ENCODE data around the gene GNG7.
A peak's percentile ranks its signal among the peaks of the same experiment; 100 is the strongest.
"Not testable (repeated sequence)": the region's sequence is repeated elsewhere in the genome, so short reads cannot be mapped to it uniquely, and the experiment has no call there.

GNG7 gene

GRCh38 chr19:2528675-2529101 lies 173.8 kb downstream of the GNG7 start:
- Histone ChIP-seq H3K79me2 (ENCODE audit: control insufficient read depth, insufficient read depth, low read length, unreplicated experiment) (no peaks in the 10 kb centered on the region), H3K27me3 (ENCODE audit: insufficient read depth, low read length) (no peaks in the 10 kb centered on the region), H3K4me1 (ENCODE audit: control insufficient read depth, insufficient read depth, low read length, unreplicated experiment) (peaks cover 44% of the 10 kb centered on the region), H2AFZ (ENCODE audit: low read length, unreplicated experiment) (no peak overlapping the region), H3K4me3 (ENCODE audit: low read depth, low read length) (no peak overlapping the region), H3K27ac (ENCODE audit: low read depth, low read length) (peak overlapping the region; percentile 88), H3K36me3 (ENCODE audit: insufficient read depth, low read length) (no peaks in the 10 kb centered on the region)

- H3K4me3 ChIP-seq (ENCODE audit: low read depth, low read length): no peak overlapping the region
- no peak overlapping the region for H2AFZ ChIP-seq (ENCODE audit: low read length, unreplicated experiment)
- H3K4me1 ChIP-seq (ENCODE audit: control insufficient read depth, insufficient read depth, low read length, unreplicated experiment): peaks cover 40% of the 10 kb centered on the region
- H3K79me2 ChIP-seq (ENCODE audit: control insufficient read depth, insufficient read depth, low read length, unreplicated experiment): no peaks in the 10 kb centered on the region
- no peaks in the 10 kb centered on the region for H3K27me3 ChIP-seq (ENCODE audit: insufficient read depth, low read length)
- H3K27ac ChIP-seq (ENCODE audit: low read depth, low read length): peak overlapping the region; percentile 37
- no peaks in the 10 kb centered on the region for H3K36me3 ChIP-seq (ENCODE audit: insufficient read depth, low read length)
Measured at GRCh38 chr19:2527686-2528085, 174.8 kb downstream of the GNG7 start.

- no peak overlapping the region for H3K4me3 ChIP-seq (ENCODE audit: low read depth, low read length)
- H2AFZ ChIP-seq (ENCODE audit: low read length, unreplicated experiment): no peak overlapping the region
- H3K79me2 ChIP-seq (ENCODE audit: control insufficient read depth, insufficient read depth, low read length, unreplicated experiment): no peaks in the 10 kb centered on the region
- H3K36me3 ChIP-seq (ENCODE audit: insufficient read depth, low read length): no peaks in the 10 kb centered on the region
- peak overlapping the region; percentile 37; the same call in 1 of the 2 replicates for H3K27ac ChIP-seq (ENCODE audit: low read depth, low read length)
- no peaks in the 10 kb centered on the region for H3K27me3 ChIP-seq (ENCODE audit: insufficient read depth, low read length)
- H3K4me1 ChIP-seq (ENCODE audit: control insufficient read depth, insufficient read depth, low read length, unreplicated experiment): peaks cover 35% of the 10 kb centered on the region
Measured at GRCh38 chr19:2527171-2527570, 175.3 kb downstream of the GNG7 start.

- H3K27me3 ChIP-seq (ENCODE audit: insufficient read depth, low read length): no peaks in the 10 kb centered on the region
- no peaks in the 10 kb centered on the region for H3K36me3 ChIP-seq (ENCODE audit: insufficient read depth, low read length)
- no peaks in the 10 kb centered on the region for H3K79me2 ChIP-seq (ENCODE audit: control insufficient read depth, insufficient read depth, low read length, unreplicated experiment)
- H2AFZ ChIP-seq (ENCODE audit: low read length, unreplicated experiment): no peak overlapping the region
- H3K4me1 ChIP-seq (ENCODE audit: control insufficient read depth, insufficient read depth, low read length, unreplicated experiment): peaks cover 33% of the 10 kb centered on the region
- peak overlapping the region; percentile 56 for H3K4me3 ChIP-seq (ENCODE audit: low read depth, low read length)
- H3K27ac ChIP-seq (ENCODE audit: low read depth, low read length): peak overlapping the region; percentile 79
Measured at GRCh38 chr19:2524840-2525723, 177.4 kb downstream of the GNG7 start.

- no peaks in the 10 kb centered on the region for H3K79me2 ChIP-seq (ENCODE audit: control insufficient read depth, insufficient read depth, low read length, unreplicated experiment)
- no peak overlapping the region for H2AFZ ChIP-seq (ENCODE audit: low read length, unreplicated experiment)
- H3K4me3 ChIP-seq (ENCODE audit: low read depth, low read length): peak overlapping the region; percentile 56; the same call in 1 of the 2 replicates
- H3K27me3 ChIP-seq (ENCODE audit: insufficient read depth, low read length): no peaks in the 10 kb centered on the region
- peak overlapping the region; percentile 87; the same call in 1 of the 2 replicates for H3K27ac ChIP-seq (ENCODE audit: low read depth, low read length)
- H3K36me3 ChIP-seq (ENCODE audit: insufficient read depth, low read length): no peaks in the 10 kb centered on the region
- H3K4me1 ChIP-seq (ENCODE audit: control insufficient read depth, insufficient read depth, low read length, unreplicated experiment): peaks cover 28% of the 10 kb centered on the region
Measured at GRCh38 chr19:2524361-2524839, 178.1 kb downstream of the GNG7 start.

GRCh38 chr19:2523630-2524311 lies 178.7 kb downstream of the GNG7 start:
- H3K4me3 ChIP-seq (ENCODE audit: low read depth, low read length): peak overlapping the region; percentile 40; the same call in 1 of the 2 replicates
- H2AFZ ChIP-seq (ENCODE audit: low read length, unreplicated experiment): peak overlapping the region; percentile 60
- H3K27ac ChIP-seq (ENCODE audit: low read depth, low read length): peak overlapping the region; percentile 87
- no peaks in the 10 kb centered on the region for H3K27me3 ChIP-seq (ENCODE audit: insufficient read depth, low read length)
- no peaks in the 10 kb centered on the region for H3K79me2 ChIP-seq (ENCODE audit: control insufficient read depth, insufficient read depth, low read length, unreplicated experiment)
- peaks cover 24% of the 10 kb centered on the region for H3K4me1 ChIP-seq (ENCODE audit: control insufficient read depth, insufficient read depth, low read length, unreplicated experiment)
- H3K36me3 ChIP-seq (ENCODE audit: insufficient read depth, low read length): no peaks in the 10 kb centered on the region

- Histone ChIP-seq H3K79me2 (ENCODE audit: control insufficient read depth, insufficient read depth, low read length, unreplicated experiment) (no peaks in the 10 kb centered on the region), H3K4me1 (ENCODE audit: control insufficient read depth, insufficient read depth, low read length, unreplicated experiment) (peaks cover 10% of the 10 kb centered on the region), H2AFZ (ENCODE audit: low read length, unreplicated experiment) (no peak overlapping the region), H3K36me3 (ENCODE audit: insufficient read depth, low read length) (no peaks in the 10 kb centered on the region), H3K27ac (ENCODE audit: low read depth, low read length) (no peak overlapping the region), H3K27me3 (ENCODE audit: insufficient read depth, low read length) (no peaks in the 10 kb centered on the region), H3K4me3 (ENCODE audit: low read depth, low read length) (no peak overlapping the region)
Measured at GRCh38 chr19:2519482-2519881, 183.0 kb downstream of the GNG7 start.

GRCh38 chr19:2518856-2519255 lies 183.6 kb downstream of the GNG7 start:
- H3K27ac ChIP-seq (ENCODE audit: low read depth, low read length); H2AFZ ChIP-seq (ENCODE audit: low read length, unreplicated experiment); H3K27me3 ChIP-seq (ENCODE audit: insufficient read depth, low read length): not testable (repeated sequence)

GRCh38 chr19:2517881-2518601 lies 184.5 kb downstream of the GNG7 start:
- Histone ChIP-seq H3K79me2 (ENCODE audit: control insufficient read depth, insufficient read depth, low read length, unreplicated experiment) (no peaks in the 10 kb centered on the region), H3K36me3 (ENCODE audit: insufficient read depth, low read length) (no peaks in the 10 kb centered on the region), H3K27me3 (ENCODE audit: insufficient read depth, low read length) (no peaks in the 10 kb centered on the region), H3K4me1 (ENCODE audit: control insufficient read depth, insufficient read depth, low read length, unreplicated experiment) (no peaks in the 10 kb centered on the region), H3K4me3 (ENCODE audit: low read depth, low read length) (no peak overlapping the region), H3K27ac (ENCODE audit: low read depth, low read length) (no peak overlapping the region), H2AFZ (ENCODE audit: low read length, unreplicated experiment) (no peak overlapping the region)

More at GRCh38 chr19:2518856-2519255, 183.6 kb downstream of the GNG7 start:
- H3K4me1 ChIP-seq (ENCODE audit: control insufficient read depth, insufficient read depth, low read length, unreplicated experiment); H3K79me2 ChIP-seq (ENCODE audit: control insufficient read depth, insufficient read depth, low read length, unreplicated experiment); H3K36me3 ChIP-seq (ENCODE audit: insufficient read depth, low read length); H3K4me3 ChIP-seq (ENCODE audit: low read depth, low read length): not testable (repeated sequence)

GRCh38 chr19:2516727-2517126 lies 185.8 kb downstream of the GNG7 start:
- no peaks in the 10 kb centered on the region for H3K4me1 ChIP-seq (ENCODE audit: control insufficient read depth, insufficient read depth, low read length, unreplicated experiment)
- no peak overlapping the region for H2AFZ ChIP-seq (ENCODE audit: low read length, unreplicated experiment)
- H3K79me2 ChIP-seq (ENCODE audit: control insufficient read depth, insufficient read depth, low read length, unreplicated experiment): no peaks in the 10 kb centered on the region
- no peaks in the 10 kb centered on the region for H3K36me3 ChIP-seq (ENCODE audit: insufficient read depth, low read length)
- no peaks in the 10 kb centered on the region for H3K27me3 ChIP-seq (ENCODE audit: insufficient read depth, low read length)
- no peak overlapping the region for H3K27ac ChIP-seq (ENCODE audit: low read depth, low read length)
- H3K4me3 ChIP-seq (ENCODE audit: low read depth, low read length): no peak overlapping the region
